ENCODE data around the gene CAMTA1.
A peak's percentile ranks its signal among the peaks of the same experiment; 100 is the strongest.

CAMTA1 gene

GRCh38 chr1:6960291-6960811 lies 175.1 kb downstream of the CAMTA1 start (continued):
- no peak for TF ChIP-seq CTCF (tag by site-specific recombination; IDR thresholded peaks at IDR 0.05)
- no peak for TF ChIP-seq ZNF830 (tag by site-specific recombination; IDR thresholded peaks at IDR 0.05; ENCODE audit: low read depth)
- TF ChIP-seq ZNF350 (tag by site-specific recombination; IDR thresholded peaks at IDR 0.05): no peak
- TF ChIP-seq PRDM1 (tag by site-specific recombination; IDR thresholded peaks at IDR 0.05): no peak
- no peak for TF ChIP-seq ZNF530 (tag by site-specific recombination; IDR thresholded peaks at IDR 0.05; ENCODE audit: low read depth)
- peak; percentile 85 for TF ChIP-seq ZEB2 (tag by site-specific recombination; IDR thresholded peaks at IDR 0.05)
- TF ChIP-seq ZNF157 (tag by site-specific recombination; IDR thresholded peaks at IDR 0.05): no peak
- no peak for TF ChIP-seq ZSCAN5A (tag by site-specific recombination; IDR thresholded peaks at IDR 0.05)
- TF ChIP-seq ZNF513 (tag by site-specific recombination; IDR thresholded peaks at IDR 0.05): no peak
- peak; percentile 89 for TF ChIP-seq ZNF660 (tag by site-specific recombination; IDR thresholded peaks at IDR 0.05)
- TF ChIP-seq ZNF23 (tag by site-specific recombination; IDR thresholded peaks at IDR 0.05; ENCODE audit: borderline replicate concordance): no peak
- peak; percentile 75 for TF ChIP-seq KLF10 (tag by site-specific recombination; IDR thresholded peaks at IDR 0.05)

GRCh38 chr1:6960860-6961259 lies 175.6 kb downstream of the CAMTA1 start:
- Histone ChIP-seq H3K9me3 (ENCODE audit: control insufficient read depth, insufficient read depth, low read depth, low read length) (no peaks in the 10 kb centered on the region), H3K4me3 (ENCODE audit: low read depth, low read length) (no peak overlapping the region), H3K36me3 (ENCODE audit: control insufficient read depth in 2 of 2, insufficient read depth in 1 of 2, low read length in 2 of 2) (no peaks in the 10 kb centered on the region), H3K4me1 (ENCODE audit: control insufficient read depth, insufficient read depth, low read length) (peaks cover 36% of the 10 kb centered on the region), H3K27ac (ENCODE audit: extremely low read depth, low read depth, low read length) (peak overlapping the region; percentile 56; the same call in 1 of the 2 replicates)
- TF ChIP-seq ZSCAN30 (tag by site-specific recombination; IDR thresholded peaks at IDR 0.05) (0 out of 2 replicates have a peak, but pooled peaks have one; percentile 27), PRDM6 (tag by site-specific recombination; IDR thresholded peaks at IDR 0.05) (no peak)
- ChIA-PET CTCF (interaction anchor here (1.0 to 1.2 kb wide), 2 partner anchors 70 to 109 kb away, joined by 3 to 7 read pairs; no protein-coding TSS in a partner anchor), POLR2A (interaction anchor here (0.9 to 1.3 kb wide), 2 partner anchors 8 to 176 kb away, joined by 3 to 8 read pairs; partner anchors contain the start of gene CAMTA1)

- Histone ChIP-seq H3K27ac (ENCODE audit: extremely low read depth, low read depth, low read length) (no peak overlapping the region; the same call in 1 of the 2 replicates), H3K9me3 (ENCODE audit: control insufficient read depth, insufficient read depth, low read depth, low read length) (no peaks in the 10 kb centered on the region), H3K4me3 (ENCODE audit: low read depth, low read length) (no peak overlapping the region), H3K4me1 (ENCODE audit: control insufficient read depth, insufficient read depth, low read length) (peaks cover 32% of the 10 kb centered on the region), H3K36me3 (ENCODE audit: control insufficient read depth in 2 of 2, insufficient read depth in 1 of 2, low read length in 2 of 2) (no peaks in the 10 kb centered on the region)
- ChIA-PET CTCF (interaction anchor here (1.0 kb wide), 1 partner anchor 109 kb away, joined by 3 read pairs; no protein-coding TSS in a partner anchor), POLR2A (interaction anchor here (1.3 kb wide), 1 partner anchor 177 kb away, joined by 8 read pairs; the partner anchor contains the start of gene CAMTA1)
- TF ChIP-seq ZNF600 (tag by site-specific recombination; IDR thresholded peaks at IDR 0.05) (no peak), ZFHX2 (tag by site-specific recombination; conservative IDR thresholded peaks at IDR 0.05) (0 out of 2 replicates have a peak, but pooled peaks have one; percentile 16)
Measured at GRCh38 chr1:6961289-6961688, 176.0 kb downstream of the CAMTA1 start.

Data from HEK293 (cell line).